ENCODE measurements around the gene VASH2. TPM values are rescaled to one million over a fixed set of nuclear protein-coding genes. Genes with fewer than 3 reads are reported as not detected.

The VASH2 gene
- total and polyA plus RNA-seq, 2 of the 8 experiments (the other 6 are each of a cell fraction or from before 2014, with no cell fraction given), result 44.0 to 187 TPM

GRCh38 chr1:212930986-212931678 is 19.2 kb upstream of the VASH2 start (continued):
- no peak for TF ChIP-seq SIRT6 (IDR thresholded peaks at IDR 0.05; ENCODE audit: low read length)
- no peak for TF ChIP-seq CHD2 (IDR thresholded peaks at IDR 0.05; ENCODE audit: low read length)
- no peak for TF ChIP-seq CTCF (IDR thresholded peaks at IDR 0.05; ENCODE audit: control extremely low read depth in 1 of 3, insufficient read depth in 1 of 3, low read depth in 1 of 3, low read length in 3 of 3)
- no peak for TF ChIP-seq E2F6 (IDR thresholded peaks at IDR 0.05)
- TF ChIP-seq POLR2A (IDR thresholded peaks at IDR 0.05; ENCODE audit: control extremely low read depth in 1 of 2, low read depth in 2 of 2, low read length in 2 of 2), result no peak
- no peak for TF ChIP-seq ATF3 (IDR thresholded peaks at IDR 0.05; ENCODE audit: insufficient read depth, low read depth, low read length)
